Epidermal melanocyte (primary cell): ENCODE results near the gene SCFD2.
A peak's percentile ranks its signal among the peaks of the same experiment; 100 is the strongest.

Experiments used
- DNase-seq: peaks from one replicate; pipeline ENCODE4 v3.0.0; 2011; ENCODE audit warnings: low spot score; ENCODE audit not compliant: insufficient read length

SCFD2 gene

GRCh38 chr4:52990706-52991105 lies 375.2 kb downstream of the SCFD2 start:
- DNase-seq: no peak

- no peak for DNase-seq
These were observed 376.0 kb downstream of the SCFD2 start for GRCh38 chr4:52989865-52990264.

GRCh38 chr4:52987392-52988056 lies 378.3 kb downstream of the SCFD2 start:
- DNase-seq: no peak

GRCh38 chr4:52984462-52984881 lies 381.4 kb downstream of the SCFD2 start:
- DNase-seq: no peak

- peak; percentile 54 for DNase-seq
These were observed 382.1 kb downstream of the SCFD2 start for GRCh38 chr4:52983563-52984303.

GRCh38 chr4:52982946-52983340 lies 382.9 kb downstream of the SCFD2 start:
- no peak for DNase-seq

- peak; percentile 32 for DNase-seq
These were observed 383.5 kb downstream of the SCFD2 start for GRCh38 chr4:52982255-52982945.

- no peak for DNase-seq
These were observed 385.9 kb downstream of the SCFD2 start for GRCh38 chr4:52979821-52980590.

GRCh38 chr4:52979020-52979419 lies 386.8 kb downstream of the SCFD2 start:
- DNase-seq: no peak

GRCh38 chr4:52977252-52977651 lies 388.6 kb downstream of the SCFD2 start:
- DNase-seq: no peak

GRCh38 chr4:52976523-52977230 lies 389.2 kb downstream of the SCFD2 start:
- no peak for DNase-seq

- no peak for DNase-seq
These were observed 397.2 kb downstream of the SCFD2 start for GRCh38 chr4:52968691-52969090.

- DNase-seq: no peak
These were observed 397.6 kb downstream of the SCFD2 start for GRCh38 chr4:52968241-52968640.

- DNase-seq: no peak
These were observed 399.1 kb downstream of the SCFD2 start for GRCh38 chr4:52966781-52967180.

- no peak for DNase-seq
These were observed 399.7 kb downstream of the SCFD2 start for GRCh38 chr4:52966172-52966571.

- DNase-seq: no peak
These were observed 401.2 kb downstream of the SCFD2 start for GRCh38 chr4:52964561-52965101.

GRCh38 chr4:52964011-52964410 lies 401.9 kb downstream of the SCFD2 start:
- DNase-seq: no peak

- no peak for DNase-seq
These were observed 403.1 kb downstream of the SCFD2 start for GRCh38 chr4:52962721-52963120.

- DNase-seq: no peak
These were observed 404.0 kb downstream of the SCFD2 start for GRCh38 chr4:52961666-52962412.

GRCh38 chr4:52959541-52959940 lies 406.3 kb downstream of the SCFD2 start:
- DNase-seq: peak; percentile 28
